Measurements from ENCODE around the gene YEATS4.

DNA sequence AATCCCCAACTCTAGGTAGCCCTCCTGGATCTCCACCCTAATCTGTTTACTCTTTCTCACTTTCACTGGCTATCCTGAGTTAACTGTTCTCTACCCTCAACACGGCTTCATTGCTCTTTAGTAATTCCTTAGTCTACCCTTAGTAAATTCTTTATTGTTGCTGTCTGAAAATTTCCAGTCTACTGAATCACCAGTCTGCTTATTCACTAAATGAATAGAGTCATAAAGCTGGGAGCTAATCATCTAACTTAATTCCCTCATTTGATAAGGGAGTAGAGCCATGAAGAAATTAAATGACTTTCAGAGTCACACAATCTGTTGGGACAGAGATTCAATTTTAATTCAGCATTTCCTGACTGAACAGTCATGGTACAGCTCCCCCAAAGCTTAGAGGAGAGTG is 36.5 kb downstream of the YEATS4 start:
- TF ChIP-seq POLR2A (IDR thresholded peaks at IDR 0.05), result no peak
- TF ChIP-seq, protein P1, sequence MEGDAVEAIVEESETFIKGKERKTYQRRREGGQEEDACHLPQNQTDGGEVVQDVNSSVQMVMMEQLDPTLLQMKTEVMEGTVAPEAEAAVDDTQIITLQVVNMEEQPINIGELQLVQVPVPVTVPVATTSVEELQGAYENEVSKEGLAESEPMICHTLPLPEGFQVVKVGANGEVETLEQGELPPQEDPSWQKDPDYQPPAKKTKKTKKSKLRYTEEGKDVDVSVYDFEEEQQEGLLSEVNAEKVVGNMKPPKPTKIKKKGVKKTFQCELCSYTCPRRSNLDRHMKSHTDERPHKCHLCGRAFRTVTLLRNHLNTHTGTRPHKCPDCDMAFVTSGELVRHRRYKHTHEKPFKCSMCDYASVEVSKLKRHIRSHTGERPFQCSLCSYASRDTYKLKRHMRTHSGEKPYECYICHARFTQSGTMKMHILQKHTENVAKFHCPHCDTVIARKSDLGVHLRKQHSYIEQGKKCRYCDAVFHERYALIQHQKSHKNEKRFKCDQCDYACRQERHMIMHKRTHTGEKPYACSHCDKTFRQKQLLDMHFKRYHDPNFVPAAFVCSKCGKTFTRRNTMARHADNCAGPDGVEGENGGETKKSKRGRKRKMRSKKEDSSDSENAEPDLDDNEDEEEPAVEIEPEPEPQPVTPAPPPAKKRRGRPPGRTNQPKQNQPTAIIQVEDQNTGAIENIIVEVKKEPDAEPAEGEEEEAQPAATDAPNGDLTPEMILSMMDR (IDR thresholded peaks at IDR 0.05 in 4 of 5, conservative IDR thresholded peaks at IDR 0.05 in 1 of 5), result no peak
